ENCODE results near the gene PRSS8.
A peak's percentile ranks its signal among the peaks of the same experiment; 100 is the strongest.

DNA sequence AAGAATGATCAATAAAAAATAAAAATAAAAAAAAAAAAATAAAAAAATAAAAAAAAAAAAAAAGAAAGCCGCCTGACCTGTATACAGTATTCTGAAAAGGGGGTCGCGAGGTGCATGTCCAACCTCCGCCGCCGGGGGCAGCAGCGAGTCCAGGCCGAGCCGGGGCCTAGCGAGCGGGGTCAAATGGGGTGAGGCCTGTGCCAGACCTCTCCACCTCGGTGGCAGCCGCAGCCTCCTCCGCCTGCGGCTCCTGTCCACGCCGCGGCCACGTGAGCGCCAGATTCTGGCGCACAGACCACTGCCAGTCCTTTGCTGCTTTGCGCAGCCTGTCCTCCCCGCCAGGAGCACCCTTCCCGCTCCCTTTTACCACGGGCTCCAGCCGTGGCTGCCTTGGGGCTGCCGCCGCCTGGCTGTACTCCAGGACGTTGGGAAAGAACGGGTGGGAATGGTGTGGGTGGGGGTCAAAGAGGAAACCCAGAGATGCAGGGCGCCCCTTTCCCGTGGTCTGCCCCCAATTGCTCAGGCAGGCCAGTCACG, 29.8 kb downstream of the PRSS8 start:
- TF ChIP-seq, protein P1, sequence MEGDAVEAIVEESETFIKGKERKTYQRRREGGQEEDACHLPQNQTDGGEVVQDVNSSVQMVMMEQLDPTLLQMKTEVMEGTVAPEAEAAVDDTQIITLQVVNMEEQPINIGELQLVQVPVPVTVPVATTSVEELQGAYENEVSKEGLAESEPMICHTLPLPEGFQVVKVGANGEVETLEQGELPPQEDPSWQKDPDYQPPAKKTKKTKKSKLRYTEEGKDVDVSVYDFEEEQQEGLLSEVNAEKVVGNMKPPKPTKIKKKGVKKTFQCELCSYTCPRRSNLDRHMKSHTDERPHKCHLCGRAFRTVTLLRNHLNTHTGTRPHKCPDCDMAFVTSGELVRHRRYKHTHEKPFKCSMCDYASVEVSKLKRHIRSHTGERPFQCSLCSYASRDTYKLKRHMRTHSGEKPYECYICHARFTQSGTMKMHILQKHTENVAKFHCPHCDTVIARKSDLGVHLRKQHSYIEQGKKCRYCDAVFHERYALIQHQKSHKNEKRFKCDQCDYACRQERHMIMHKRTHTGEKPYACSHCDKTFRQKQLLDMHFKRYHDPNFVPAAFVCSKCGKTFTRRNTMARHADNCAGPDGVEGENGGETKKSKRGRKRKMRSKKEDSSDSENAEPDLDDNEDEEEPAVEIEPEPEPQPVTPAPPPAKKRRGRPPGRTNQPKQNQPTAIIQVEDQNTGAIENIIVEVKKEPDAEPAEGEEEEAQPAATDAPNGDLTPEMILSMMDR (IDR thresholded peaks at IDR 0.05; ENCODE audit: borderline replicate concordance, extremely low read depth, low read length, poor library complexity, severe bottlenecking) = peak; percentile 65
- TF ChIP-seq EZH2 (IDR thresholded peaks at IDR 0.05; ENCODE audit: borderline replicate concordance, low read depth, low read length, severe bottlenecking) = no peak
